HEK293T (cell line): Measurements from ENCODE around the gene AFG3L2.

Experiments used
- CTCF ChIA-PET: fragments of 350-600 bp; formaldehyde crosslinking; extraction: SDS; loops from one replicate; lab custom pipeline; 2021; ENCODE audit warnings: antibody characterized with exemption, inconsistent platforms; lab: Yijun Ruan, JAX
- POLR2A ChIA-PET: fragments of 350-600 bp; formaldehyde crosslinking; extraction: SDS; loops from one replicate; lab custom pipeline; 2020; ENCODE audit warnings: antibody characterized with exemption, inconsistent platforms; lab: Yijun Ruan, JAX
- DNase-seq: peaks from one replicate; pipeline ENCODE4 v3.0.0; 2012; ENCODE audit warnings: mixed read lengths; ENCODE audit errors: extremely low spot score
- ARNT ChIP-seq: fragments of 450-650 bp; IDR thresholded peaks from 2 replicates; pipeline ENCODE4 v1.6.1; 2017; ENCODE audit warnings: mild to moderate bottlenecking
- BHLHE40 ChIP-seq: fragments of 450-650 bp; IDR thresholded peaks from 2 replicates; pipeline ENCODE4 v1.6.1; 2016; ENCODE audit warnings: mild to moderate bottlenecking, moderate library complexity, borderline replicate concordance
- CTBP1 ChIP-seq: fragments of 450-650 bp; IDR thresholded peaks from 2 replicates; pipeline ENCODE4 v1.6.1; 2016; ENCODE audit warnings: borderline replicate concordance
- ELF4 ChIP-seq: fragments of 450-650 bp; IDR thresholded peaks from 2 replicates; pipeline ENCODE4 v1.6.1; 2017; ENCODE audit warnings: antibody characterized with exemption
- FOXA1 ChIP-seq: fragments of 450-650 bp; IDR thresholded peaks from 2 replicates; pipeline ENCODE4 v1.6.1; 2016; ENCODE audit warnings: mild to moderate bottlenecking
- FOXK2 ChIP-seq: fragments of 450-650 bp; IDR thresholded peaks from 2 replicates; pipeline ENCODE4 v1.6.1; 2016; ENCODE audit warnings: mild to moderate bottlenecking
- FOXM1 ChIP-seq: fragments of 450-650 bp; IDR thresholded peaks from 2 replicates; pipeline ENCODE4 v1.6.1; 2017; ENCODE audit warnings: mild to moderate bottlenecking, borderline replicate concordance
- HDGF ChIP-seq: fragments of 450-650 bp; IDR thresholded peaks from 2 replicates; pipeline ENCODE4 v1.6.1; 2017; ENCODE audit warnings: antibody characterized with exemption, borderline replicate concordance
- L3MBTL2 ChIP-seq: fragments of 450-650 bp; conservative IDR thresholded peaks from 2 replicates; pipeline ENCODE4 v1.6.1; 2016; ENCODE audit warnings: mild to moderate bottlenecking
- LEF1 ChIP-seq: fragments of 450-650 bp; IDR thresholded peaks from 2 replicates; pipeline ENCODE4 v1.6.1; 2017; ENCODE audit warnings: mild to moderate bottlenecking, borderline replicate concordance
- NFRKB ChIP-seq: fragments of 450-650 bp; IDR thresholded peaks from 2 replicates; pipeline ENCODE4 v1.6.1; 2016; ENCODE audit warnings: mild to moderate bottlenecking, moderate library complexity
- SP1 ChIP-seq: fragments of 450-650 bp; IDR thresholded peaks from 2 replicates; pipeline ENCODE4 v1.6.1; 2017
- SUZ12 ChIP-seq: fragments of 450-650 bp; IDR thresholded peaks from 2 replicates; pipeline ENCODE4 v1.6.1; 2016; ENCODE audit warnings: mild to moderate bottlenecking
- TARDBP ChIP-seq: fragments of 450-650 bp; IDR thresholded peaks from 2 replicates; pipeline ENCODE4 v1.6.1; 2016
- ZNF384 ChIP-seq: fragments of 450-650 bp; IDR thresholded peaks from 2 replicates; pipeline ENCODE4 v1.6.1; 2016
- TF ChIP-seq, protein P1 (sequence below): fragments of 450-650 bp; IDR thresholded peaks from 2 replicates; pipeline ENCODE4 v1.6.1; 2016

AFG3L2 gene

DNA sequence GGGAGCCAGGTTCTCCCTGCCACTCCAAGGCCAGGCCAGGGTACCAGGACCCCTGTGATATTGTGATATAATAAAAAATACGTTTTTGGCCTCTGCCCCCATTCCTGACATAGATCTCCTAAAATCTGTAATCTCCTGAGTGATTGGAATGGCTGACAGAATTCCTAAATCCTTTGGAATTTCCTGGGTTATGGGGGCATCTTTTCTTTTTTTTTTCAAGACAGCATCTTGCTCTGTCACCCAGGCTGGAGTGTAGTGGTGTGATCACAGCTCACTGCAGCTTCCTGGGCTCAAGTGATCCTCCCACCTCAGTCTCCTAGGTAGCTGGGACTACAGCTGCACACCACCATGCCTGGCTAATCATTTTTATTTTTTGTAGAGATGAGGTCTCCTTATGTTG is 95.2 kb downstream of the AFG3L2 start:
- no peak for TF ChIP-seq L3MBTL2
- no peak for TF ChIP-seq ELF4
- no peak for TF ChIP-seq FOXM1
- TF ChIP-seq SUZ12: no peak
- TF ChIP-seq BHLHE40: no peak
- TF ChIP-seq FOXK2: no peak
- no peak for TF ChIP-seq CTBP1
- no peak for TF ChIP-seq FOXA1
- ChIA-PET POLR2A (no interaction called here), CTCF (no interaction called here)
- DNase-seq: no peak

DNA sequence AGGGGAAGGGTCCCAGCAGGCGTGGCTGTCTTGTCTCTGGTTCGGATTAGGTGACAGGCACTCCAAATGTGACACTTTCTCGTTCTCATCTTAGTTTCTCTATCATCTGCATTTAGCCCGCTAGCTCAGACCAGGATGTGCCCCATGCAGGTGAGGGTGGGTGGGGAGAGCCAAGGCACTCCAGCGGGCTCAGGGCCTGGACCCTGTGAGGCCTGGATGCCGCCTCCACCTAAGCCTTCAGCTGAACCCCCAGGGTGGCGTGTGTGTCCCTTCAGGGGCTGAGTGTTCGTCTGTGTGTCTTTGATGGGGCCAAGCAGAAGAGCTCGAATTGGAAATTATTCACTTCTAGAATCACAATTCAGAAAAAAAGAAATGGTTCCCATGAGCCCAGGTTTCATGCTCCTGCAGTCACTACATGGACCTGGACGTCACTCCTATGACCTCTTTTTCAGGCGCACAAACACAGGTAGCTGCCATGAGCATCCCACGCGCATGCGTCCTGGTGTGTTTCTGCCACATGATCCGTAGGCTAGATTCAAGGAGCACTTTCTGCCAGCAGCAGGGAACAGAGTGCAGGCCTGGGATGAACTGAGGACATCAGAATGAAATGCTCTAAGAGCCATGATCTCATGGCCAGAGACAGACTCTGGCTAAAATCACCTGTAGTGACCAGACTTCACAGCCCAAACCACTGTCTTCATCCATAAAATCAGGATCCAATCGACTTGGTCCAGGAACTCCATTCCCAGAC is 97.1 kb downstream of the AFG3L2 start:
- TF ChIP-seq HDGF (no peak), CTBP1 (no peak), LEF1 (no peak), SP1 (no peak), FOXA1 (no peak), ELF4 (no peak), TARDBP (no peak), FOXM1 (no peak), L3MBTL2 (no peak), SUZ12 (no peak), NFRKB (no peak), FOXK2 (no peak), ZNF384 (no peak), BHLHE40 (no peak), ARNT (no peak)
- TF ChIP-seq, protein P1, sequence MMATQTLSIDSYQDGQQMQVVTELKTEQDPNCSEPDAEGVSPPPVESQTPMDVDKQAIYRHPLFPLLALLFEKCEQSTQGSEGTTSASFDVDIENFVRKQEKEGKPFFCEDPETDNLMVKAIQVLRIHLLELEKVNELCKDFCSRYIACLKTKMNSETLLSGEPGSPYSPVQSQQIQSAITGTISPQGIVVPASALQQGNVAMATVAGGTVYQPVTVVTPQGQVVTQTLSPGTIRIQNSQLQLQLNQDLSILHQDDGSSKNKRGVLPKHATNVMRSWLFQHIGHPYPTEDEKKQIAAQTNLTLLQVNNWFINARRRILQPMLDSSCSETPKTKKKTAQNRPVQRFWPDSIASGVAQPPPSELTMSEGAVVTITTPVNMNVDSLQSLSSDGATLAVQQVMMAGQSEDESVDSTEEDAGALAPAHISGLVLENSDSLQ: no peak
- ChIA-PET POLR2A (no interaction called here), CTCF (interaction anchor here (0.6 to 1.1 kb wide), 2 partner anchors 8 to 9 kb away, joined by 3 read pairs; no protein-coding TSS in a partner anchor)
- no peak for DNase-seq
